Neural crest cell (in vitro differentiated cells): ENCODE measurements around the gene TPRX1. TPM values are rescaled to one million over a fixed set of nuclear protein-coding genes. Genes with fewer than 3 reads are reported as not detected.

Source experiments
- DNase-seq: peaks from one replicate; pipeline ENCODE4 v3.0.0; 2021; ENCODE audit warnings: low read depth, mixed read lengths, low spot score
- H3K27ac Mint-ChIP-seq: one replicate; pipeline ENCODE4 v1.8.0; 2021; ENCODE audit warnings: mild to moderate bottlenecking, mixed read lengths; ENCODE audit not compliant: unreplicated experiment
- H3K27me3 Mint-ChIP-seq: 2 replicates; pipeline ENCODE4 v1.8.0; 2021; ENCODE audit warnings: low read depth, mild to moderate bottlenecking, mixed read lengths
- H3K36me3 Mint-ChIP-seq: 2 replicates; pipeline ENCODE4 v1.8.0; 2021; ENCODE audit warnings: low read depth, mild to moderate bottlenecking, mixed read lengths
- H3K4me1 Mint-ChIP-seq: 2 replicates; pipeline ENCODE4 v1.8.0; 2021; ENCODE audit warnings: mixed read lengths
- H3K4me3 Mint-ChIP-seq: one replicate; pipeline ENCODE4 v1.8.0; 2021; ENCODE audit warnings: mild to moderate bottlenecking, mixed read lengths
- H3K9me3 Mint-ChIP-seq: 2 replicates; pipeline ENCODE4 v1.8.0; 2021; ENCODE audit warnings: mixed read lengths
- CTCF ChIP-seq: fragments of 200-600 bp; sonication (generic); conservative IDR thresholded peaks from 2 replicates; pipeline ENCODE4 v1.5.0; 2021; ENCODE audit warnings: antibody characterized with exemption, mild to moderate bottlenecking
- total RNA-seq: library from RNA; stranded (reverse); gene quantifications from 2 replicates; pipeline ENCODE4 v1.2.1, GENCODE V29; 2021

The TPRX1 gene
- total RNA-seq, 1 donor from 2014 or later, result not detected

GRCh38 chr19:47839411-47839810, 35.1 kb upstream of the TPRX1 start:
- Mint-ChIP-seq H3K27me3 (peaks cover 4% of the 10 kb centered on the region), H3K4me3 (no peak overlapping the region), H3K27ac (no peak overlapping the region)

GRCh38 chr19:47836038-47836437, 31.7 kb upstream of the TPRX1 start:
- H3K9me3 Mint-ChIP-seq, result no peaks in the 10 kb centered on the region
- no peaks in the 10 kb centered on the region for H3K36me3 Mint-ChIP-seq
- TF ChIP-seq CTCF, result no peak
- no peak overlapping the region for H3K27ac Mint-ChIP-seq
- H3K4me1 Mint-ChIP-seq, result peaks cover 8% of the 10 kb centered on the region
- no peaks in the 10 kb centered on the region for H3K27me3 Mint-ChIP-seq
- no peak overlapping the region for H3K4me3 Mint-ChIP-seq
- DNase-seq, result no peak

More at GRCh38 chr19:47839411-47839810, 35.1 kb upstream of the TPRX1 start:
- Mint-ChIP-seq H3K4me1 (peaks cover 8% of the 10 kb centered on the region), H3K9me3 (no peaks in the 10 kb centered on the region), H3K36me3 (no peaks in the 10 kb centered on the region)
- TF ChIP-seq CTCF, result no peak
- DNase-seq, result no peak

- no peak for TF ChIP-seq CTCF
- Mint-ChIP-seq H3K9me3 (no peaks in the 10 kb centered on the region), H3K27ac (no peak overlapping the region), H3K4me1 (no peaks in the 10 kb centered on the region), H3K27me3 (no peaks in the 10 kb centered on the region), H3K36me3 (no peaks in the 10 kb centered on the region), H3K4me3 (no peak overlapping the region)
- DNase-seq, result no peak
Observed at GRCh38 chr19:47832723-47833122, 28.4 kb upstream of the TPRX1 start.

GRCh38 chr19:47826800-47827199, 22.4 kb upstream of the TPRX1 start:
- no peaks in the 10 kb centered on the region for H3K9me3 Mint-ChIP-seq
- H3K36me3 Mint-ChIP-seq, result no peaks in the 10 kb centered on the region
- H3K4me1 Mint-ChIP-seq, result no peaks in the 10 kb centered on the region
- TF ChIP-seq CTCF, result no peak
- H3K27me3 Mint-ChIP-seq, result no peaks in the 10 kb centered on the region
- H3K27ac Mint-ChIP-seq, result no peak overlapping the region
- no peak overlapping the region for H3K4me3 Mint-ChIP-seq
- no peak for DNase-seq

GRCh38 chr19:47824396-47824795, 20.0 kb upstream of the TPRX1 start:
- Mint-ChIP-seq H3K4me1 (peaks cover 13% of the 10 kb centered on the region), H3K4me3 (no peak overlapping the region), H3K27ac (no peak overlapping the region), H3K9me3 (no peaks in the 10 kb centered on the region), H3K27me3 (peaks cover 12% of the 10 kb centered on the region), H3K36me3 (no peaks in the 10 kb centered on the region)
- DNase-seq, result no peak
- no peak for TF ChIP-seq CTCF
